ENCODE results near the gene GPC5.

The GPC5 gene

GRCh38 chr13:92825938-92826596 is 1427.6 kb downstream of the GPC5 start:
- peaks cover 7% of the 10 kb centered on the region for H3K9me3 Mint-ChIP-seq

GRCh38 chr13:92827503-92827902 is 1429.1 kb downstream of the GPC5 start:
- Mint-ChIP-seq H3K4me1 (no peaks in the 10 kb centered on the region), H3K36me3 (ENCODE audit: low read depth) (no peaks in the 10 kb centered on the region), H3K27ac (no peak overlapping the region), H3K27me3 (no peaks in the 10 kb centered on the region), H3K4me3 (no peak overlapping the region), H3K9me3 (peaks cover 7% of the 10 kb centered on the region)
- DNase-seq (no peak), ATAC-seq (no peak)

More at GRCh38 chr13:92825938-92826596, 1427.6 kb downstream of the GPC5 start:
- no peak overlapping the region for H3K27ac Mint-ChIP-seq
- H3K36me3 Mint-ChIP-seq (ENCODE audit: low read depth) = no peaks in the 10 kb centered on the region
- ATAC-seq = no peak
- no peaks in the 10 kb centered on the region for H3K27me3 Mint-ChIP-seq
- DNase-seq = no peak
- H3K4me3 Mint-ChIP-seq = no peak overlapping the region
- H3K4me1 Mint-ChIP-seq = no peaks in the 10 kb centered on the region

DNA sequence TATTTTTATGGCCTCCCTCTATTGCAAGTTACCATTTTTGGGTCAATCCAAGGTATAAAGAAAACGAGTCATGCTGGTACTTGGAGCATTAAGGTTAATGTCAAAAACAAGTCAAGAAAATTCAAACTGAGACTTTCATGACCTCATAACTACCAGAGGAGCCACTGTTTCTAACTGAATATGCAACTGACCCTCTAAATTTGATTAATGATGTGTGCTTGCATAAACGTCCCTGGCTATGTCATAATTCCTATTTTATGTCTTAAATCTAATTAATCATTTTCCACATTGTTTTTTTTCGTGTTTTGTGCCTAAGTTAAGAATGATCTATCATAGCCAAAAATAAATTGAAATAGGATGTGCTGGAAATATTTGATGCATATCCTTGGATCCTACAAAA is 1431.5 kb downstream of the GPC5 start:
- no peak overlapping the region for H3K27ac Mint-ChIP-seq
- no peak overlapping the region for H3K4me3 Mint-ChIP-seq
- H3K9me3 Mint-ChIP-seq = peaks cover 4% of the 10 kb centered on the region
- no peaks in the 10 kb centered on the region for H3K27me3 Mint-ChIP-seq
- H3K36me3 Mint-ChIP-seq (ENCODE audit: low read depth) = no peaks in the 10 kb centered on the region
- DNase-seq (no peak), ATAC-seq (no peak)
- no peaks in the 10 kb centered on the region for H3K4me1 Mint-ChIP-seq

GRCh38 chr13:92830821-92831220 is 1432.4 kb downstream of the GPC5 start:
- Mint-ChIP-seq H3K9me3 (peaks cover 5% of the 10 kb centered on the region), H3K27ac (no peak overlapping the region), H3K27me3 (no peaks in the 10 kb centered on the region), H3K4me1 (no peaks in the 10 kb centered on the region), H3K36me3 (ENCODE audit: low read depth) (no peaks in the 10 kb centered on the region), H3K4me3 (no peak overlapping the region)
- DNase-seq (no peak), ATAC-seq (no peak)

GRCh38 chr13:92833071-92833470 is 1434.7 kb downstream of the GPC5 start:
- Mint-ChIP-seq H3K36me3 (ENCODE audit: low read depth) (no peaks in the 10 kb centered on the region), H3K9me3 (peaks cover 12% of the 10 kb centered on the region), H3K4me1 (no peaks in the 10 kb centered on the region), H3K4me3 (no peak overlapping the region), H3K27me3 (no peaks in the 10 kb centered on the region), H3K27ac (no peak overlapping the region)
- ATAC-seq = no peak
- no peak for DNase-seq

DNA sequence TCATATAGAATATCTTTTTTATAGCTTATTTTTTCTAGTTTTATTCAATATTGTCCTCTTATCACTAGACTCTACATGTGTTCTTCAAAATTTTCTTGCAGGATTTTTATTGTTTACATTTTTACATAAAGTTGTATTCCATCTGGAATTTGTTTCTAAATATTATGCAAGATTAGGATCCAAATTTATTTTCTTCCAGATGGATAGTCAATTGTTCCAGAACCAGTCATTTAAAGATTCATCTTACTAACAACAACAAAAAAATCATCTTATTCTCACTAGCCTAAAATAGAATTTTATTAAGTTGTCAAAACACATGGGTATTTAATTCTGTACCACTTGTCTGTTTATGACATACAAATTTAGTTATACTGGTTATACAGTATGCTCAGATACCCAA is 1437.8 kb downstream of the GPC5 start:
- DNase-seq = no peak
- Mint-ChIP-seq H3K4me1 (no peaks in the 10 kb centered on the region), H3K9me3 (peaks cover 27% of the 10 kb centered on the region), H3K27me3 (no peaks in the 10 kb centered on the region), H3K36me3 (ENCODE audit: low read depth) (no peaks in the 10 kb centered on the region), H3K4me3 (no peak overlapping the region), H3K27ac (no peak overlapping the region)
- ATAC-seq = no peak

DNA sequence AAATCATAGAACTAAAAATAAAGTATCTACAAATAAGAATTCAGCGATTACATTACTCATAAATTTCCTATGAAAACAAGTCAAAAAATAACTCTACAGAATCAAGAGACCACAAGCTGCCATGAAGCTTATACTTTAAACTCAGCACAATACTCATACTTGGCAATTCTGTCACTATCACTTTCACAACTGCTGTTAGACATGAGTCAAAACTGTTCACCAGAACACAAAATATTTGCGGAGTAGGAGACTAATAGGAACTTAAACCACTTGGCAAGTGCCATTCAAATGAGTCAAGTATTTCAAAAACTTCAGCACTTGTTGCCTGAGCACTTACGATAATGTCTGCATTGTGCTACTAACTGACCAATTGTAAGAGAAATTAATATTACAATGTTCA is 1440.4 kb downstream of the GPC5 start:
- no peak for DNase-seq
- Mint-ChIP-seq H3K36me3 (ENCODE audit: low read depth) (no peaks in the 10 kb centered on the region), H3K4me1 (no peaks in the 10 kb centered on the region), H3K27me3 (no peaks in the 10 kb centered on the region), H3K27ac (no peak overlapping the region), H3K9me3 (peaks cover 27% of the 10 kb centered on the region), H3K4me3 (no peak overlapping the region)
- no peak for ATAC-seq

GRCh38 chr13:92842145-92842544 is 1443.7 kb downstream of the GPC5 start:
- no peak for DNase-seq
- no peak overlapping the region for H3K4me3 Mint-ChIP-seq
- H3K36me3 Mint-ChIP-seq (ENCODE audit: low read depth) = no peaks in the 10 kb centered on the region
- no peaks in the 10 kb centered on the region for H3K27me3 Mint-ChIP-seq
- no peak for ATAC-seq
- H3K9me3 Mint-ChIP-seq = peaks cover 18% of the 10 kb centered on the region
- no peaks in the 10 kb centered on the region for H3K4me1 Mint-ChIP-seq
- no peak overlapping the region for H3K27ac Mint-ChIP-seq

DNA sequence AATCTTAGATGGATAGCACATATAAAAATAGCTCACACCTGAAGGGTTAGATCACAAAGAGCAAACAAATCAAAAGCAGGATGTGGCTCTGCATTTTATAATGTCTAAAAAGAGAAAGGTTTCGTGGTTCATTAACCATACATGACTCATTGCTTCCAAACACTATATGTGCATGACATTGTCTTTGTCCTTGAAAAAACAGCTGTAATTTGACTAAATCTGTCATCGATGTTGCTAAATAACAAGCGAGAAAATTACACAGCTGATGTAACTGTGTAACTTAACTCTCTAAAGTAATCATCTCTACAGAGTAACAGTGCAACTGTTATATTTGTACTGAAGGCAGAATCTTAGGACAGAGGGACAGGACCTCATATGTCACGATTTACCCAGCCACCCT is 1445.1 kb downstream of the GPC5 start:
- Mint-ChIP-seq H3K27me3 (no peaks in the 10 kb centered on the region), H3K27ac (no peak overlapping the region), H3K36me3 (ENCODE audit: low read depth) (no peaks in the 10 kb centered on the region), H3K9me3 (peaks cover 15% of the 10 kb centered on the region), H3K4me1 (no peaks in the 10 kb centered on the region), H3K4me3 (no peak overlapping the region)
- no peak for DNase-seq
- ATAC-seq = no peak

DNA sequence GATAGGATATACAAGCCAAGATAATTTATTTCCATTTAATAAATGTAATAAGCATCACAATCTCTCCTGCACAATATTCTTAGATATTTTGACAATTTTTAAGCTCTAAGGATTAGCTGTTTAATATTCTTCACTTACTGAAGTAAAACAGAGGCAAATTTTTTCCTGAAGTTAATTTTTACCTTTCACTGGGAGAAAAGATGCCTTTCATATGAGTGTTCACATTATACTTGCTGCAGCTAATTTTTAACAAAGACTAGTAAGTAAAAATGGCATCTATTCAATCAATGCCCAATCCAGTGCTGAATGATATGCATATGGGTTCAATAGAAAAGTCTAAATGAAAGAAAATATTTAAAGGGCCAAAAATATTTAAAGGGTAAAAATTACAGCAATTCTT is 1451.0 kb downstream of the GPC5 start:
- Mint-ChIP-seq H3K27ac (no peak overlapping the region), H3K4me1 (no peaks in the 10 kb centered on the region), H3K27me3 (no peaks in the 10 kb centered on the region), H3K36me3 (ENCODE audit: low read depth) (no peaks in the 10 kb centered on the region), H3K4me3 (no peak overlapping the region), H3K9me3 (no peaks in the 10 kb centered on the region)
- no peak for DNase-seq
- ATAC-seq = no peak

GRCh38 chr13:92864584-92865284 is 1466.3 kb downstream of the GPC5 start:
- H3K4me3 Mint-ChIP-seq = no peak overlapping the region
- H3K4me1 Mint-ChIP-seq = no peaks in the 10 kb centered on the region
- no peaks in the 10 kb centered on the region for H3K27me3 Mint-ChIP-seq
- ATAC-seq (no peak), DNase-seq (no peak)
- no peaks in the 10 kb centered on the region for H3K9me3 Mint-ChIP-seq
- H3K36me3 Mint-ChIP-seq (ENCODE audit: low read depth) = no peaks in the 10 kb centered on the region
- H3K27ac Mint-ChIP-seq = no peak overlapping the region

DNA sequence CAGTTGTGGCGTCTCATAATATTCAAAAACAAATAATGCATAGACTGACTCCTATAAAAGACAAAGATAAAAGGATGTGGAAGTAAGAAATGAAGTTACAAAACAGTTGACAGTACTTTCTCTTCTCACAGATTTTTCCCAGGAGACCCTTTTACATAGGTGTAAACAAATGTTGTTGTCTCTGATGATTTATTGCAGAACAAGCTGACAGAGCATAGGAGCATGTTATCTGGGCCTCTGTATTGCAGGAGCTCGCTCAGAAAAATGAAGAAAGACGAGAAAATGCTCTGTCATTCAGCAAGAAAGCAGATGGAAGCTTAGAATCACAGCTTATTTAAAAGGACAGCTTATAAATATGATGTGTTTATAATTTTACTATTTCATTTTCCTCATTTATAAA is 1474.6 kb downstream of the GPC5 start:
- DNase-seq (no peak), ATAC-seq (no peak)
- H3K36me3 Mint-ChIP-seq (ENCODE audit: low read depth) = no peaks in the 10 kb centered on the region
- H3K27me3 Mint-ChIP-seq = no peaks in the 10 kb centered on the region
- no peak overlapping the region for H3K27ac Mint-ChIP-seq
- H3K9me3 Mint-ChIP-seq = peaks cover 7% of the 10 kb centered on the region
- H3K4me3 Mint-ChIP-seq = no peak overlapping the region
- no peaks in the 10 kb centered on the region for H3K4me1 Mint-ChIP-seq

DNA sequence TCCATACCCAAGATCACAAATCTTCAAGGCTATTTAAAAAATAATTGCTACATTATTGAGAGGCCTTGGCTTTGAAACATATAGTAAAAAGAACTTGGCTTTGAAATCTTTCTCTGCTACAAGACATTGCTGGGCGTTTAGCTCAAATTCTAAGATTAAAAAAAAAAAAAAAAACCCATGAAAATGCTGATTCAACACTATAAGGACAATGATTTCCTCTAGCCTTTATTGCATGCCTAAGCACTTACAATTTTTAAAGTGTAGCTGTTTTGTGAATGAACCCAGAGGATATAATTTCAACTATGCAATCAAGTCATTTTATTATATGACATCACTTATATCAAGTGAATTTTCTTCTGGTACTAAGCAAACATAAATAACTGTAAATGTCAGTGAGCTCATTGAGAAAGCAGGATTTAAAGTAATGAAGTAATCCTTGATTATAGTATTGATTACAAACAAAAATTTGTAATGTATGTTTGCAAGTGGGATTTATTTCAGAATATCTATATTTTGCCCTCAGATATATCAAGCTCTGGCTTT is 1488.2 kb downstream of the GPC5 start:
- Mint-ChIP-seq H3K27me3 (no peaks in the 10 kb centered on the region), H3K4me1 (no peaks in the 10 kb centered on the region), H3K27ac (no peak overlapping the region), H3K36me3 (ENCODE audit: low read depth) (no peaks in the 10 kb centered on the region), H3K4me3 (no peak overlapping the region), H3K9me3 (no peaks in the 10 kb centered on the region)
- ATAC-seq (no peak), DNase-seq (no peak)

DNA sequence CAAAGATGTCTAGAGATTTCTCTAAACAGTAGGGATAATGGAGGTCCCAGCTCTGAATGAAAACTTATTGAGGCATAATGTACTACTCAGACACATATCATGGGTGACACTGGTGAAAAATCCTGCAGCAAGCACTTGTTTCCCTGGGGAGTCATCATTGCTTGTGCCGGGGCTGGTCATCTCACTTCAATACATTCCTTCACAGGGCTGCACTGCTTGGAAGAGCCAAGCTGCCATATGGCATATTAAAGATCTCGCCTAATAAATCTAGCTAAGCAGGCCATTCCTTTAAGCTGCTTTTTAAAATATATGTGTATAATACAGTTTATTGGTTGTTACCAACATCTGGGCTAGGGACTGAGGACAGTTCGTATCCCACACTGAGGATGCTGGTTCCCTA is 1496.0 kb downstream of the GPC5 start:
- Mint-ChIP-seq H3K36me3 (ENCODE audit: low read depth) (no peaks in the 10 kb centered on the region), H3K27me3 (no peaks in the 10 kb centered on the region), H3K4me1 (no peaks in the 10 kb centered on the region), H3K9me3 (peaks cover 2% of the 10 kb centered on the region), H3K4me3 (no peak overlapping the region), H3K27ac (no peak overlapping the region)
- ATAC-seq = no peak
- DNase-seq = no peak

- no peaks in the 10 kb centered on the region for H3K27me3 Mint-ChIP-seq
- H3K27ac Mint-ChIP-seq = no peak overlapping the region
- no peaks in the 10 kb centered on the region for H3K36me3 Mint-ChIP-seq (ENCODE audit: low read depth)
- no peaks in the 10 kb centered on the region for H3K4me1 Mint-ChIP-seq
- H3K4me3 Mint-ChIP-seq = no peak overlapping the region
- H3K9me3 Mint-ChIP-seq = peaks cover 3% of the 10 kb centered on the region
- ATAC-seq (no peak), DNase-seq (no peak)
Observed at GRCh38 chr13:92896842-92897241, 1498.4 kb downstream of the GPC5 start.
